Panc1 (cell line): ENCODE measurements around the gene INVS. TPM values are rescaled to one million over a fixed set of nuclear protein-coding genes. Genes with fewer than 3 reads are reported as not detected.

ENCODE experiments used
- ATAC-seq: fragments of 200-7000 bp; cut with Tn5 transposase; 2 replicates; pipeline ENCODE4 v1.9.1; 2020; ENCODE audit warnings: mild to moderate bottlenecking, moderate library complexity
- BruUV-seq: library from RNA; stranded (reverse); fragments of 400-500 nt; replicated peaks from 2 replicates; lab custom pipeline; 2021; lab: Mats Ljungman, UMichigan
- CTCF ChIA-PET: fragments of 300-600 bp; sonication (Branson Sonifier 250); formaldehyde crosslinking; loops from one replicate; lab custom pipeline; 2022; ENCODE audit warnings: antibody characterized with exemption; lab: Charles Lee
- POLR2A ChIA-PET: fragments of 300-600 bp; sonication (Branson Sonifier 250); formaldehyde crosslinking; loops from one replicate; lab custom pipeline; 2022; ENCODE audit warnings: antibody characterized with exemption; lab: Charles Lee
- DNase-seq: peaks from one replicate; pipeline ENCODE4 v3.0.0-alpha.2; 2010; ENCODE audit warnings: low read depth, low spot score
- H3K27ac ChIP-seq: 2 replicates; pipeline ENCODE4 v1.5.1; 2011; ENCODE audit warnings: mild to moderate bottlenecking, low read length, inconsistent platforms
- H3K27me3 ChIP-seq: fragments of 200-500 bp; sonication (Bioruptor generic); 2 replicates; pipeline ENCODE4 v1.6.0; 2014; ENCODE audit warnings: low read length, inconsistent platforms; ENCODE audit not compliant: control insufficient read depth, insufficient read depth
- H3K36me3 ChIP-seq: fragments of 200-500 bp; sonication (Bioruptor generic); 2 replicates; pipeline ENCODE4 v1.5.1; 2014; ENCODE audit warnings: inconsistent platforms, mild to moderate bottlenecking, low read length, moderate library complexity; ENCODE audit not compliant: control insufficient read depth, insufficient read depth
- H3K4me1 ChIP-seq: 2 replicates; pipeline ENCODE4 v1.5.1; 2011; ENCODE audit warnings: inconsistent platforms, mild to moderate bottlenecking, low read length, moderate library complexity; ENCODE audit not compliant: control insufficient read depth, insufficient read depth
- H3K4me3 ChIP-seq, 2 experiments: 2 replicates each; pipeline ENCODE4 v1.5.1; 2011 to 2012; ENCODE audit warnings: low read depth in 2 of 2, low read length in 2 of 2, mild to moderate bottlenecking in 2 of 2, inconsistent platforms in 1 of 2, moderate library complexity in 1 of 2
- H3K9me3 ChIP-seq: fragments of 200-500 bp; sonication (Bioruptor generic); 2 replicates; pipeline ENCODE4 v1.5.1; 2014; ENCODE audit warnings: low read depth, mild to moderate bottlenecking, inconsistent platforms, low read length, moderate library complexity; ENCODE audit not compliant: control insufficient read depth, insufficient read depth
- POLR2AphosphoS5 ChIP-seq: IDR thresholded peaks from 2 replicates; pipeline ENCODE4 v1.6.1; 2012; ENCODE audit warnings: mild to moderate bottlenecking, low read depth, low read length, moderate library complexity
- SIN3A ChIP-seq: IDR thresholded peaks from 2 replicates; pipeline ENCODE4 v1.6.1; 2012; ENCODE audit warnings: low read depth, mild to moderate bottlenecking, low read length, moderate library complexity, borderline replicate concordance; ENCODE audit not compliant: insufficient read depth
- TCF7L2 ChIP-seq: IDR thresholded peaks from 2 replicates; pipeline ENCODE4 v1.6.1; 2011; ENCODE audit warnings: mild to moderate bottlenecking, low read depth, low read length, inconsistent platforms
- in situ Hi-C: cut with HindIII; loops from 2 replicates; pipeline ENCODE4 v1.10.0; 2016; ENCODE audit warnings: low sequenced_read_pairs, low pct_unique_long_range_greater_than_20kb
- intact Hi-C: fragments of 100-400 bp; cut with micrococcal nuclease; formaldehyde crosslinking; loops from one replicate; pipeline ENCODE4 v1.10.0; 2022; ENCODE audit not compliant: unreplicated experiment
- total RNA-seq: library from RNA; stranded (reverse); gene quantifications from one replicate; pipeline ENCODE4 v1.2.1, GENCODE V29; 2021; ENCODE audit not compliant: unreplicated experiment
- TF ChIP-seq, protein P1 (sequence below): fragments of 450-650 bp; IDR thresholded peaks from 2 replicates; pipeline ENCODE4 v1.5.1; 2017; ENCODE audit warnings: mild to moderate bottlenecking
- TF ChIP-seq, protein P2 (sequence below), 2 experiments: IDR thresholded peaks; 2 replicates each; pipeline ENCODE4 v1.6.1; 2011 to 2012; ENCODE audit warnings: low read depth in 2 of 2, control low read depth in 1 of 2, low read length in 1 of 2, mild to moderate bottlenecking in 1 of 2, moderate library complexity in 1 of 2; ENCODE audit not compliant: insufficient read depth in 1 of 2

The INVS gene
- total RNA-seq, 1 experiment from 2014 or later = 8.2 TPM

DNA sequence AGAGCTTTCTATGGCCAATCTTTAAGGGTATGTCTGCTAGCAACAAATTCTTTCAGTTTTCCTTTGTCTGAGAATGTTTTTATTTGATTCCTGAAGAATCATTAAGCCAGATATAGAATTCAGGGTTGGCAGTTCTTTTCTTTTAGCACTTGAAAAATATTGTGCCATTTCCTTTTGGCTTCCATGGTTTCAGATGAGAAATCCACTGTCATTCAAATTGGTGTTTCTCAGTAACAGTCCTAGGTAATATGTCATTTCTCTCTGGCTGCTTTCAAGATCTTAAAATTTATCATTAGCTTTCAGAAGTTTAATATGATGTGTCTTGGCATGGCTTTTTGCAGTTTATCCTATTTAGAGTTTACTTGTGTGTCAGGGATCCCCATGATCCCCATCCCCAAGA, 186.0 kb downstream of the INVS start:
- in situ Hi-C loops = no loop called here
- ChIA-PET CTCF (no interaction called here), POLR2A (no interaction called here)
- no peak for TF ChIP-seq SIN3A
- TF ChIP-seq, protein P1, sequence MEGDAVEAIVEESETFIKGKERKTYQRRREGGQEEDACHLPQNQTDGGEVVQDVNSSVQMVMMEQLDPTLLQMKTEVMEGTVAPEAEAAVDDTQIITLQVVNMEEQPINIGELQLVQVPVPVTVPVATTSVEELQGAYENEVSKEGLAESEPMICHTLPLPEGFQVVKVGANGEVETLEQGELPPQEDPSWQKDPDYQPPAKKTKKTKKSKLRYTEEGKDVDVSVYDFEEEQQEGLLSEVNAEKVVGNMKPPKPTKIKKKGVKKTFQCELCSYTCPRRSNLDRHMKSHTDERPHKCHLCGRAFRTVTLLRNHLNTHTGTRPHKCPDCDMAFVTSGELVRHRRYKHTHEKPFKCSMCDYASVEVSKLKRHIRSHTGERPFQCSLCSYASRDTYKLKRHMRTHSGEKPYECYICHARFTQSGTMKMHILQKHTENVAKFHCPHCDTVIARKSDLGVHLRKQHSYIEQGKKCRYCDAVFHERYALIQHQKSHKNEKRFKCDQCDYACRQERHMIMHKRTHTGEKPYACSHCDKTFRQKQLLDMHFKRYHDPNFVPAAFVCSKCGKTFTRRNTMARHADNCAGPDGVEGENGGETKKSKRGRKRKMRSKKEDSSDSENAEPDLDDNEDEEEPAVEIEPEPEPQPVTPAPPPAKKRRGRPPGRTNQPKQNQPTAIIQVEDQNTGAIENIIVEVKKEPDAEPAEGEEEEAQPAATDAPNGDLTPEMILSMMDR = no peak
- no peak for TF ChIP-seq POLR2AphosphoS5
- no peak for TF ChIP-seq TCF7L2
- TF ChIP-seq, protein P2, sequence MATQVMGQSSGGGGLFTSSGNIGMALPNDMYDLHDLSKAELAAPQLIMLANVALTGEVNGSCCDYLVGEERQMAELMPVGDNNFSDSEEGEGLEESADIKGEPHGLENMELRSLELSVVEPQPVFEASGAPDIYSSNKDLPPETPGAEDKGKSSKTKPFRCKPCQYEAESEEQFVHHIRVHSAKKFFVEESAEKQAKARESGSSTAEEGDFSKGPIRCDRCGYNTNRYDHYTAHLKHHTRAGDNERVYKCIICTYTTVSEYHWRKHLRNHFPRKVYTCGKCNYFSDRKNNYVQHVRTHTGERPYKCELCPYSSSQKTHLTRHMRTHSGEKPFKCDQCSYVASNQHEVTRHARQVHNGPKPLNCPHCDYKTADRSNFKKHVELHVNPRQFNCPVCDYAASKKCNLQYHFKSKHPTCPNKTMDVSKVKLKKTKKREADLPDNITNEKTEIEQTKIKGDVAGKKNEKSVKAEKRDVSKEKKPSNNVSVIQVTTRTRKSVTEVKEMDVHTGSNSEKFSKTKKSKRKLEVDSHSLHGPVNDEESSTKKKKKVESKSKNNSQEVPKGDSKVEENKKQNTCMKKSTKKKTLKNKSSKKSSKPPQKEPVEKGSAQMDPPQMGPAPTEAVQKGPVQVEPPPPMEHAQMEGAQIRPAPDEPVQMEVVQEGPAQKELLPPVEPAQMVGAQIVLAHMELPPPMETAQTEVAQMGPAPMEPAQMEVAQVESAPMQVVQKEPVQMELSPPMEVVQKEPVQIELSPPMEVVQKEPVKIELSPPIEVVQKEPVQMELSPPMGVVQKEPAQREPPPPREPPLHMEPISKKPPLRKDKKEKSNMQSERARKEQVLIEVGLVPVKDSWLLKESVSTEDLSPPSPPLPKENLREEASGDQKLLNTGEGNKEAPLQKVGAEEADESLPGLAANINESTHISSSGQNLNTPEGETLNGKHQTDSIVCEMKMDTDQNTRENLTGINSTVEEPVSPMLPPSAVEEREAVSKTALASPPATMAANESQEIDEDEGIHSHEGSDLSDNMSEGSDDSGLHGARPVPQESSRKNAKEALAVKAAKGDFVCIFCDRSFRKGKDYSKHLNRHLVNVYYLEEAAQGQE (IDR thresholded peaks at IDR 0.05; ENCODE audit: insufficient read depth in 1 of 2, low read depth in 2 of 2, low read length in 1 of 2) = no peak
- DNase-seq (no peak), ATAC-seq (no peak)
- Histone ChIP-seq H3K27ac (no peak overlapping the region), H3K9me3 (no peaks in the 10 kb centered on the region), H3K4me1 (no peaks in the 10 kb centered on the region), H3K36me3 (no peaks in the 10 kb centered on the region), H3K4me3 (no peak overlapping the region), H3K27me3 (no peaks in the 10 kb centered on the region)
- intact Hi-C loops = no loop called here
- no TSS peak for BruUV-seq

DNA sequence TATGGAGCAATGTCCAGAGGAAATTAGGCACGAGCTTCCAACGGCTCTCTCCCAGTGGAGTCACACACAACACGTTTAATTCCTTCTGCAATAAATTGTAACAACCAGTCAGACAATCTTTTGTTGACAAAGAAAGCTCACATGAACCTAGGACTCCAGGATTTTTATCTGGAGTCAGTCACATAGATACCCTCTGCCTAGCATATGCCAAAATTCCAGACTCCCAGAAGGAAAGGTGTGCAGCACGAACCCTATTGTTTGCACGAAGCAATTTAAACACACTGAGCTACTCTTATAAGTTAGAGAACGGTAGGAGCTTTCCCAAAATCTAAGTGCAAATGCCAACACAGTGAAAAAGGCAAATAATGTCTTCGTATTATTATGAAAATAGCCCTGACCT, 186.6 kb downstream of the INVS start:
- ChIA-PET CTCF (no interaction called here), POLR2A (interaction anchor here (0.5 kb wide), 1 partner anchor 8 kb away, joined by 4 read pairs; no protein-coding TSS in a partner anchor)
- Histone ChIP-seq H3K27me3 (no peaks in the 10 kb centered on the region), H3K27ac (no peak overlapping the region), H3K4me1 (no peaks in the 10 kb centered on the region), H3K4me3 (no peak overlapping the region), H3K36me3 (no peaks in the 10 kb centered on the region), H3K9me3 (no peaks in the 10 kb centered on the region)
- DNase-seq (no peak), ATAC-seq (no peak)
- BruUV-seq = no TSS peak
- intact Hi-C loops = no loop called here
- TF ChIP-seq, protein P1 = no peak
- TF ChIP-seq SIN3A (no peak), TCF7L2 (no peak), POLR2AphosphoS5 (no peak)
- in situ Hi-C loops = no loop called here
